HG03159 (cell line): Measurements from ENCODE around the gene ZC3H7B.
"Not testable (repeated sequence)": the region's sequence is repeated elsewhere in the genome, so short reads cannot be mapped to it uniquely, and the experiment has no call there.

ENCODE experiments used
- ATAC-seq: cut with Tn5 transposase; IDR thresholded peaks from one replicate; pipeline ENCODE4 v1.9.1; 2021; ENCODE audit warnings: mild to moderate bottlenecking, moderate library complexity; ENCODE audit not compliant: unreplicated experiment

ZC3H7B gene, protein sequence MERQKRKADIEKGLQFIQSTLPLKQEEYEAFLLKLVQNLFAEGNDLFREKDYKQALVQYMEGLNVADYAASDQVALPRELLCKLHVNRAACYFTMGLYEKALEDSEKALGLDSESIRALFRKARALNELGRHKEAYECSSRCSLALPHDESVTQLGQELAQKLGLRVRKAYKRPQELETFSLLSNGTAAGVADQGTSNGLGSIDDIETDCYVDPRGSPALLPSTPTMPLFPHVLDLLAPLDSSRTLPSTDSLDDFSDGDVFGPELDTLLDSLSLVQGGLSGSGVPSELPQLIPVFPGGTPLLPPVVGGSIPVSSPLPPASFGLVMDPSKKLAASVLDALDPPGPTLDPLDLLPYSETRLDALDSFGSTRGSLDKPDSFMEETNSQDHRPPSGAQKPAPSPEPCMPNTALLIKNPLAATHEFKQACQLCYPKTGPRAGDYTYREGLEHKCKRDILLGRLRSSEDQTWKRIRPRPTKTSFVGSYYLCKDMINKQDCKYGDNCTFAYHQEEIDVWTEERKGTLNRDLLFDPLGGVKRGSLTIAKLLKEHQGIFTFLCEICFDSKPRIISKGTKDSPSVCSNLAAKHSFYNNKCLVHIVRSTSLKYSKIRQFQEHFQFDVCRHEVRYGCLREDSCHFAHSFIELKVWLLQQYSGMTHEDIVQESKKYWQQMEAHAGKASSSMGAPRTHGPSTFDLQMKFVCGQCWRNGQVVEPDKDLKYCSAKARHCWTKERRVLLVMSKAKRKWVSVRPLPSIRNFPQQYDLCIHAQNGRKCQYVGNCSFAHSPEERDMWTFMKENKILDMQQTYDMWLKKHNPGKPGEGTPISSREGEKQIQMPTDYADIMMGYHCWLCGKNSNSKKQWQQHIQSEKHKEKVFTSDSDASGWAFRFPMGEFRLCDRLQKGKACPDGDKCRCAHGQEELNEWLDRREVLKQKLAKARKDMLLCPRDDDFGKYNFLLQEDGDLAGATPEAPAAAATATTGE

DNA sequence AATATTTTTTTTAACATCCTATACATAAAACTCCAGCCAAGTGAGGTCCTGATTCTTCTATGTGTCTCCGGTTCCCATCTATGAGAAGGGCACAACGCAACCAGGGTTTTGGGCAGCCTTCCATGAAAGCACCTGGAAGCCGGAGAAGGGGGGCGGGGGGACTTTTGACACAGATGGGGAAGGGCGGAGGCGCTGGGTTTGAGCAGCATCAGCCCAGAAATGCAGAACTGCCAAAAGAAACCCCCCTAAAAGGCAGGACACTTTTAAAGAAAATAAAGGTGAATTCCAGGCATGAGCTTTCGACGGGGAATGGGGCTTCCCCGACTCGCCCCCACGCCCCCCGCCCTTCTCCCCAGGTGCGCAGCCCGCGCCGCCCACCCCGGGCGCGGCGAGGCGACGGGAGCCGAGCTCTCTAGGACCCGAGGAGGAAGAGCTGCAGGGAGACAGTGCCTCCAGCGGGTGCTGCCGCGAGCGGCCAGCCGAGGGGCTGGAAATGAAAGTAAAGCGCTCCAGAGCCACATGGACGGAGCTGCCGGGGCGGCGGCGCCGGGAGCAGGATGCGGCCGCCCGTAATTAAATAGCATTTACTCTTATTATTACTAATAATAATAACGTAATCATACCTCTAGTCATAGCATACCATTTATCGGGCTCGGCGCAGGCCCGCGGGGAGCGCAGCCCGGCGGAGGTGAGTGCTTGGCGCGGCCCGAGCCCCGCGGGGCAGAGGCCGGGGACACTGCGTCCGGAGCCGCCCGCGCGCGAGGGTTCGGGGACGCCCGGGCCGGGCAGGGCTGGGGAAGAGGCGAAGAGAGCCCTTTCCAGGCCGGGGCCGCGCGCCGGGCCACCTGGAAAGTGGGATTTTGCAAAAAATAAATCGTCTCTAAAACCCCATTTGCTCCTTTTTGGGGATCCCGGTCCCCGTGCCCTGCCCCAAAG, at the start of gene ZC3H7B:
TSS of gene ZC3H7B (plus strand) at position 441 of the 936 bp plus-strand sequence. CDS start 19,136 bp downstream, outside the sequence.
- peak; percentile 84 for ATAC-seq

DNA sequence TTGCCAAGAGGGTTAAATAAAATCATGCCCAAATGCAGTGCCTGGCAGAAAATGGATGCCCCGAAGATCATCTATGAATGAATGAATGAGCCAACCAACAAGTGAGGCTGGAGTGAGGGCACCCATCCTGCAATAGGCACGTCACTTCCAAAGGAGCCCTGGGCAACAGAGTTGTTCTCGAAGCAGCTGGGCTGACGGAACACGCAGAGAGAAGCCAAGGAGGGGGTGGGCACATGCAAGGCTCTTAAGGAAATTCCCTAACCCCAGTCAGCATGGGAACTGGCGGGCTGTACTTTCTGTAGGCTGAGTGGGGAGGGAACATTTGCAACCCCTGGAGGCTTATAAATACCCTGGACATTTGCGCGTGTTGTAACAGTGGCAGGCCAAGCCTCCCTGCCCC, 49.0 kb upstream of the ZC3H7B start:
- no peak for ATAC-seq

DNA sequence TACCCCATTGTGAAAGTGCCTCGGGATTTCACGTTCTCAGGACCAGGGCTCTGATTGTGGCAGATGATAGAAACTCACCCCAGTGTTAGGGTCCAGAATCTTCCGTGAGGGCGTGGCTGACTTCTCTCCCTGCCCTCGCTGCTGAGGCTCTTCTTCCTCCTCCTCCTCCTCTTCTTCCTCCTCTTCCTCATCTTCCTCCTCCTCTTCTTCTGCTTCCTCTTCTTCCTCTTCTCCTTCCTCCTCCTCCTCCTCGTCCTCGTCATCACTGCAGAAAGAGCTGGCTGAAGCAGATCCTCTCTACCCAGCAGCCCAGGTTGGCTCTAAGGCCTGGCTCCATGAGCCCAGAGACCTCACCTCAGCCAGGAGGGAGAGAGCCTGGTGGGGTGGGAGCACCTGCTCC, 47.1 kb upstream of the ZC3H7B start:
- ATAC-seq = no peak

DNA sequence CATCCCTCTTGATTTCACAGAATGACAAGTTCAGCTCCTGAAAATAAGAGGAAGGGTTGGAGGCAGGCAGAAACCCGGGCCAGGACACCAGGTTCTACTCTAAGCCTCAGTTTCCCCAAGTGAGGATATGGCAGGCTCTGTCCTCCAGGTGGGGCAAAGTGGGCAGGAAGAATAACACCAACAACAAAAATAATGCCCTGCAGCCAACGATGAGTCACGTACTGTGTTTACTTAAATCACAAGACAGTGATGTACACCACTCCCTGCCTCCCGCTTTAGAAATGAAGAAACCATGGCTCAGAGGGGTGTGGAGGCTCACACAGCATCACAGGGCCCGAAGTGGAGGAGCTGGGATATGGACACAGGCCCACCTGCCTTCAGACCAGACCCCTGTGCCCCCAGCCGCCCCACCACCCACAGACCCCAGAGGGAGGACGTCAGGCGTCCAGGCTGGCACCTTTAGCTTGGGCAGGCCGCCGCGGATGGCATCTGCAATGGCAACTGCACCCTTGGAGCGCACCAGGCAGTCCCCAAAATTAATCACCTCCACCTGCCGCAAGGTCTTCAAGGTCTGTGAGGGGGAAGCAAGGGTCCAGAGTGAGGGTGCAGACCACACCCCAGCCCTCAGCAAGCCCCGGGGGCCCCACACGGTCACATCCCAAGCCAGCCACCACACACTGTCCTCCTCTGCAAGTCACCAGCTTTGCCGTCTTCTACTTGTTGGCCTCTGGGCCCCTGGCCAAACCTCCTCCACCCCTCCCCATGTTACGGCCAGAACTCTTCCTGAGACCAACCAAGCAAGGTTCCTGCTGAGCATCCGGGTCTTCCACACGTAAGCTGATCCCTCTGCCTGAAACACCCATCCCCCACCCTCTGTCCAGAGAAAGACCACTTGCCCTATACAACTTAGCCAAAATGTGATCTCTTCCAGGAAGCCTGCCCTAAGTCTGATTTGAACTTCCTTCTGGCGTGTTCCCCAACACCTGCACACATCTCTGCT, 44.8 kb upstream of the ZC3H7B start:
- ATAC-seq = no peak

DNA sequence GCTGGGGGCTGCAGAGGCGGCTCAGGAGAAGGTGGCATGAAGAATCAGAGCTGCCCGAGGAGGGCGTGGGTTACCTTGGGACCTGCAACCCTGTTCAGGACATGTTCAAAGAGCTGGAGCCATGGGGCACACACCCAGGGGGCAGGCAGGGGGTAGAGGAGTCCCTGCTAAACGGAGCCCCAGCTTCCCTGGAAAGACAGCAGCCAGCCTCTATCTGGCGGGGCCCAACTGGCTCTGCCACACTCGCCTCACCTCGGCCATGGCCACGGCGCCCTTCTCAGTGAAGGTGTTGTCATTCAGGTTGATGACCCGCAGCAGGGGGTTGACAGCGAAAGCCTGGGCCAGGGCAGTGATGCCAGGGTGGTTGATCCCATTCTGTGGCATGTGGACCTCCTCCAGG, 43.6 kb upstream of the ZC3H7B start:
- ATAC-seq = no peak

DNA sequence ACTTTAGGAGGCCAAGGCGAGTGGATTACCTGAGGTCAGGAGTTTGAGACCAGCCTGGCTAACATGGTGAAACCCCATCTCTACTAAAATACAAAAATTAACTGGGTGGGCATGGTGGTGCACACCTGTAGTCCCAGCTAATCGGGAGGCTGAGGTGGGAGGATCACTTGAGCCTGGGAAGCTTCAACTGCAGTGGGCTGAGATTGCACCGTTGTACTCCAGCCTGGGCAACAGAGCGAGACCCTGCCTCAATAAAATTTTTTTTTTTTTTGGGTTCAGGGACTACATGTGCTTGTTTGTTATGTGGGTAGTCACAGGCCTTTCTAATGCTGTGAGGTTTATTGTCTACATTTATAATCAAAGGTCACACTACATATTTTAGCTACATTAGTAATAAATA, 41.6 kb upstream of the ZC3H7B start:
- not testable (repeated sequence) for ATAC-seq

DNA sequence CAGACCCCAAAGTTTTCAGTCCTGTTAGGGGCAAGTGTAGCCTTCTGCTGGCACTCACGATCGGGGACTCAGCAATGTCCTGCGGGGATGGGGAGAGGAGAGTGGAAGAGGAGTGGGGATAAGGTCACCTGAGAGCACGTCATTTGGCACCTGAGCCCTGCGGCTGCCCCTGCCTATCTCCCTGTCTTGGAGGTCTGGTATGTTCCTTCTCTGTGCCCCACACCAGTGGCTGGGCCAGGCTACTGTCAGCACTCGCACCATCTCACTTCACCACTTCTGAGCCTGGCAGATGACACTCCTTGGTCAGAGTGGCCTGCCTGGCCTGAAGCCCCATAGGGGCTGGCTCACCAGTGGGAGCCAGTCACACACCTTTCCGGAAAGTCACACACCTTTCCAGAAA, 40.5 kb upstream of the ZC3H7B start:
- ATAC-seq = no peak

DNA sequence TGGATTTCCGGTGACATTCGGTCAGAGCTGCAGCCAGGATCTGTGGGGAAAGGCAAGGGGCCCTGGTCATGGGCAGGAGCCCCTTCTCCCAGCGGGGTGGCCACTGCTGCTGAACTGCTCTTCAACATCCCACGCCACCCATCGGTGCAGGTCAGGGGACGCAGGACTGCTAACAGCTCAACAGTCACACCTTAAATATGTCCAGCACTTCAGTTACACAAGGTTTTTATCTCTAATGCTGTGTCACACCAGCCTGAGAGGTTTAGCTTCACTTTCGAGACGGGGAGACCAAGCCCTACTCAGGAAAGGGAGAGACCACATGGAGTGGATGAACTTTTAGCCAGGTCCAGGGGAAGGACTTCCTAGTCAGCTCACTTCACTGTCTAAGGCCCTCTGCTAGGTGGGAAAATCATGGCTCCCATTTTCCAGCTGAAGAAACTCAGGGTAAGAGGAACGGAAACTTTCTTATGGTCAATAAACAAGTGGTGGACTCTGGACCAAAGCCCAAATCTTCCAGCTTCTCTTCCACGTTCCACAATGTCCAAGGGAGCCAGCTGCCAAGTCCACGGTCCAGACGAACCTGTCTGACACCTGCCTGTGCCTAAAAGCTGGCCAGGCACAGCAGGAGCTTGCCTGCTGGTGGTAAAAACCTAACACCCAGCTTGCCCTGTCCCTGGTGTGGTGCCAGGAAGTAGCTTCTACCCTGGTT, 39.6 kb upstream of the ZC3H7B start:
- no peak for ATAC-seq

DNA sequence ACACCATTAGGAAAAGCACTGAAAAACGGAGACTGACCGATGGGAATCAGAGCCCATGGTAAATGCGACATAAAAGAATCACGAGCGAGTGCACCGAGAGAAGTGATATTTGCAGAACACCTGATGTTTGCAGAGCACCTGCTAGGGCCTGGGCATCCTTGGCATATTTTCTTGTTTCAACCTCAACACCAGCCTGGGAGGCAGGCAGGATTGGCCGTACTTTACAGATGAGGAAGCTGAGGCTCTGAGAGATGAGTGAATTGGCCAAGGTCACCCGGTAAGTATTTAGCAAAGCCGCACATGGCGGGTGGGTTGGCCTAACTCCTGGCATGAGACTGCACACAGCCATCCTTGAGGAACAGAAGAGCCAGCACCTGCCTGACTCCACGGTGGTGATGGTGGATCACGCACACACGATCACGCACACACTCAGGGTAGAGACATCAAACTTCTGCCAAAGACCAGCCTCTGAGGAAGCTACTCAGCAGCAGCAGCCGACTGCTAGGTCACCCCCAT, 39.0 kb upstream of the ZC3H7B start:
- ATAC-seq = no peak

DNA sequence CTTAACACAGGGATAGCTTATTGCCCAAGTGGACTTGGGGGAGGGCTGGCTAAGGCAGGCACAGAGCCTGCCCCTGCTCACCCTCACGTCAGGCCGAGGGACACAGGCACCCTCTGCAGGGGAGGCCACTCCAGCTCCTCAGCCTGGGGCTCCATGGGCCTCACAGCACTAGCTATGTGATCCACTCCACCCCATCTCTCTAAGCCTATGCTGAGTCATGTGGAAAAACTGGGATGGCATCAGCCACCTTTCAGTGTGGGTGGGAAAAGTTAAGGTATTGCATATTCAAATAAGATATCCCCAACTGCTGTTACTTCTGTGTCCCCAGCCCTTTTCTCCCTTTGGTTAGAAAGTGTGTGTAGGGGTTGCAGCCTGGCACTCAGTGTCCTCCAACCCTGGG, 37.6 kb upstream of the ZC3H7B start:
- no peak for ATAC-seq

DNA sequence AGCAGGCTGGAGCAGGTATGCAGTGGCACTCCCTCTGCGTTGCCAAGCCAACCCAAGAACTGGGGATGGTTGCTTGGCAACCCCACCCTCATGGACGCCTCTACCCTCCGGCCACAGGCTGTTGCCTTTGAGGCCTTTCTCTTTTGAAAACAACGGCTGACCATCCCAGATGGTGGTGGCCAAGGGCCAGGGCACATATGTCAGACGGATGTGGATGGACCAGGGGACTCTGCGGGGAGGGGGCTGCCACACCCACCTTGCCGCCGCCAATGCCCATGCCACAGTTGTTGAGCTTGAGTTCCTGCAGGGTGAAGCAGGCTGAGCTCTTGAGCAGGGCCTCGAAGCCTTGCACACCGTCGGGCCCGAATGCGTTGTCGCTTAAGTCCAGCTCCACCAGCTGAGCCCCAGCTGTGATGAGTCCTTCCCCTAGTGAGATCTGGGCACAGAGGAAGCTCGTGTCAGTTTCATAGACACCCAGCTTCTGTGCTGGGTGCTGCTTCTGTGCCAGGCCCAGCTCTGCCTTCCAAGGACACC, 36.9 kb upstream of the ZC3H7B start:
- no peak for ATAC-seq

DNA sequence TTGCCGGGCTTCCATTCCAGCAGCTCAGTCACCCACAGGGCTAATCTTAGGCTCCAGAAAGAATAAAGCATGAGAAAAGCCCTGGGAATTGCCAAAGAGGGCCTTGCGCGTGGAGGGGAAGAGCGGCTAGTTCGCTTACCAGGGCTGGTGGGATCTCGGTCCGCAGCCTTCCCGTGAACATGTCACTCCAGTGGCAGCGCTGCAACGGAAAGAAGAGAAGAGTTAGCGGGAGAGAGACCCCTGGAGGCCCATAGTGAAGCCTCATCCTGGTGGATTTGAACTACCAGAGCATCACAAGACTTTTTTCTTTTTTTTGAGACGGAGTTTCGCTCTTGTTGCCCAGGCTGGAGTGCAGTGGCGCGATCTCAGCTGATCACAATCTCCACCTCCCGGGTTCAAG, 33.4 kb upstream of the ZC3H7B start:
- ATAC-seq = no peak

DNA sequence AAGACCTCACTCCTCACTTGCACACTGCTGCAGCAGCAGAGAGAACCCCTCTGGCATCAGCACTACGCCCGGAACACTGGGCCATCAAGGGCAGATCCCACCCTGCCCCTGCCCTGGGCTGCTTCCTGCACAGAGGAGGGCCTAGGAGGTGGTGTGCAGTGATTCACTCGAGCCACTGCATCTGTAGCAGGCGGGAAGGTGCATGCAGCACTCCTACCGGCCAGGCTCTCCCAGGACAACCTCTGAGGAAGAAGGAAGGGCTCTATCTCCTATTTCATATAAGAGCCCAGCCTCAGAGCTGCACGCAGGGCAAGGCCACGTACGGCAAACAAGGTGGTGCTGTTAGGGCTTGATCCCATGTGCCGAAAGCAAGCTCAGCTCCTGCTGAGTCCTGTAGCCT, 29.5 kb upstream of the ZC3H7B start:
- ATAC-seq = no peak

DNA sequence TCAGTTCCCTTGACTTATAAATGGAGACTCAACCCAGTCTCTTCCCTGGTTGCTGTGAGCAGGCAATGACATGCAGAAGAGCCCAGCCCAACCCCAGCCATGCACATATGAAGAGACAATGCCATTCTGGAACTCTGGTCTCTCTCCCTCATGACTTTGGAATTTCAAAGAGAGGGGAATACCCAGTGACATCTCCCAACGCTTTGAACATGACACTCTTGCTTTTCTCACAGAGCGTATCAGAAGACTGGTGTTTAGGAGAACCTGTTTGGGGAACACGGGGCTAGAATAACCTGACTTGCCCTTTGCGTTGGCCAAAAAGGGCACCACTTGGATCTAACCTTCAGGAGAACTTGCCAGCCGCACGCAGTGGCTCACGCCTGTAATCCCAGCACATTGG, 28.2 kb upstream of the ZC3H7B start:
- ATAC-seq = no peak

DNA sequence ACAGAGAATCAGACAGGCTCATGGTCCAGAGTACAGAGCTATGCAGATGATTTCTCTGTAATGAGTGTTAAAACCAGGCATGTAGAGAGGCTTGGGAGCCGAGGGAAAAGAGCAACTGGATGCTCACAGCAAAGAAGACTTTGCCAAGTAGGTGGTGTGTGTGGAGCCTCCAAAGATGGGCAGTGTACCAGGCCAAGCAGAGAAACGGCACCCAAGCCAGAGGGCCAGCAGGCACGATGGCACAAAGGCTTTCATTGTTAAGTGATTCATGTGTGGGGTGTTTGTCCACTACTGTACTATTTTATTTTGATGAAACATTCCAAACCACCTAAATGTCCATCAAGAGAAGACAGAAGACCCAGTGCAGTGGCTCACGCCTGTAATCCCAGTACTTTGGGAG, 26.5 kb upstream of the ZC3H7B start:
- ATAC-seq = no peak

DNA sequence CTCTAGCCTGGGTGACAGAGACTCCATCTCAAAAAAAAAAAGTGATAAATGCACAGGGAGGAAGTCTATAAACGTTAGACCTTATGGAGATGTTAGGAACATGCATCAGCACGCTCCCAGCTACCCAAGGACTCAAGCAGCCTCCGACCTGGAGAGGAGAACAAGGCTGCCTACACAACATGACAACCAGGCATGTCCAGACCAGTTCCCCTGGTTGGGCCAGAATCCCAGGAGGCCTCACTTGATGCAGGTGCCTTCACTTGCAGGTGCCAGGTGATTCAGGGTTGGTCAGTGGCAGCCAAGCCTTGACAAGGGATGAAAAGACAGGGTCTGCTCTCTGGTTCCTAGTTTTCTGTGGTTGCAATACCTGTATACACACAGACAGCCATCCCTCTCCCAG, 21.3 kb upstream of the ZC3H7B start:
- ATAC-seq = no peak

DNA sequence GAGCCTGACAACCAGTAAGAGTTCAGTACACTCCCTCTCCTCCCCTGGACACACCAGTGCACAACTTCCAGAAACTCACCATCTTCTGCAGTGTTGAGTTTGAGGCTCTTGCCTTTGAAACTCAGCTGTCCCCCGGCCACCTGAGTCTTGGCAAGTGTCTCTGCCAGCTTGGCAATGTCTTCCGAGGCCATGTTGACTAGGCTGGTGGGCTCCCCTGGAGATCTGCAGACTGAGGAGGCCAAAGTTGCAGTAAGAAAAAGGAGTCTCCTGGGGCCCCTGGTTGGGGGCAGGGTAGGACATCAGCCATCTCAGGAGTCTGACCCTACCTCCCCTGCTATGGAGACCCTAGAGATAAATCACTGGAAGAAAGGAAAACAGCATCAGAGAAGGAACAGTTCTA, 20.5 kb upstream of the ZC3H7B start:
- ATAC-seq = no peak

DNA sequence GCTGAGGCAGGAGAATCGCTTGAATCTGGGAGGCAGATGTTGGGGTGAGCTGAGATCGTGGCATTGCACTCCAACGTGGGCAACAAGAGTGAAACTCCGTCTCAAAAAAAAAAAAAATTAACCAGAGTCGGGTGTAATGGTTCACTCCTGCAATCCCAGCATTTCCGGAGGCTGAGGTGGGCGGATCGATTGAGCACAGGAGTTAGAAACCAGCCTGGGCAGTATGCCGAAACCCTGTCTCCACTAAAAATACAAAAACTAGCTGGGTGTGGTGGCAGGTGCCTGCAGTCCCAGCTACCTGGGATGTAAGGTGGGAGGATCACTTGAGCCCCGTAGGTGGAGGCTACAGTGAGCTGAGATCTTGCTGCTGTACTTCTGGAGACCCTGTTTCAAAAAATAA, 16.9 kb upstream of the ZC3H7B start:
- ATAC-seq = no peak

DNA sequence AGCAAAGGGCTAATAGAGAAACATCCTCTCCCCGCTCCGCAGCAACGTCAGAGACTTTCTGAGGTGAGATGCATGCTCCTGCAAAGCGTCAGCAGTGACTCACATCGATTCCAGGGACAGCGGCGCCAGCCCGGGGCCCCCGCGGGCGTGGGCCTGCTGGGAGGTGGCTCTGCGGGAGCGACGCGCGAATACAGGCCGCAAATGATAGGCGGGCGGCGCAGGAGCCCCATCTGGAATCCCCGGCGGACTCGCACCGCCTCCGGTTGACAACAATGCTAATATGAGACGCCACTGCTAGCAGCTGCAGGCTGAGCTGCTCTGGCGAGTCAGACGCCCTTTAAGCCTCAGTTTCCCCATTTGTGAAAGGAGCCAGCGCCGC, 15.9 kb upstream of the ZC3H7B start:
- no peak for ATAC-seq
